GM12892 (cell line): ENCODE results near the gene NCOA4.

Experiments
- POLR2A ChIP-seq: IDR thresholded peaks from 2 replicates; pipeline ENCODE4 v1.6.1; 2011; ENCODE audit warnings: low read depth, low read length, control low read depth
- POLR2AphosphoS5 ChIP-seq: IDR thresholded peaks from 2 replicates; pipeline ENCODE4 v1.6.1; 2011; ENCODE audit warnings: low read depth, low read length, control low read depth
- TAF1 ChIP-seq: IDR thresholded peaks from 2 replicates; pipeline ENCODE4 v1.6.1; 2011; ENCODE audit warnings: low read depth, mild to moderate bottlenecking, control low read depth, low read length, borderline replicate concordance

GRCh38 chr10:46025406-46025805 lies 5.0 kb downstream of the NCOA4 start:
- TF ChIP-seq POLR2A (no peak), POLR2AphosphoS5 (no peak), TAF1 (no peak)
